ENCODE measurements around the gene YIF1A. TPM values are rescaled to one million over a fixed set of nuclear protein-coding genes. Genes with fewer than 3 reads are reported as not detected.

Gene YIF1A
- total RNA-seq, 4 donors from 2014 or later = 39.4 to 79.3 (median 64.5) TPM

DNA sequence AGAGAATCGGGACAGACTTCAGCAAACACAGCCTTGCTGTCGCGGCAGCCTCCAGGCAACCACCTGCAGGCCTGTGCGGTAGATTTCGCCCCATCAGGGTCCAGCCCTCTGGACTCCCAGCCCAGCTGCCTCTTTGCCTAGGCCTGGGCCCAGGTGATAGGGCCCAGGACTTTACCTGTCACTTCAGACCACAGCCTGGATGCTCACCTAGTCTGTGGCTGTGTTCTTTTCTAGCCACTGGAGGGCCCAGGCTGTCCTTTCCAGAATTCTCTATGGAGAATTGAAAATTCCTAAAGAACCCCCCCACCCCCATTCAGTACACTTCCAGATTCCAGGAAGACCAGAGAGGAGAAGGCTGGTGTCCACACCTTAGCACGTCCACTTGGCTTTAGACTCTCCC lies 51.1 kb downstream of the YIF1A start:
- Histone ChIP-seq H3K4me3 (no peak overlapping the region), H3K36me3 (peaks cover 0 to 100% of the 10 kb centered on the region in 2 donors)

DNA sequence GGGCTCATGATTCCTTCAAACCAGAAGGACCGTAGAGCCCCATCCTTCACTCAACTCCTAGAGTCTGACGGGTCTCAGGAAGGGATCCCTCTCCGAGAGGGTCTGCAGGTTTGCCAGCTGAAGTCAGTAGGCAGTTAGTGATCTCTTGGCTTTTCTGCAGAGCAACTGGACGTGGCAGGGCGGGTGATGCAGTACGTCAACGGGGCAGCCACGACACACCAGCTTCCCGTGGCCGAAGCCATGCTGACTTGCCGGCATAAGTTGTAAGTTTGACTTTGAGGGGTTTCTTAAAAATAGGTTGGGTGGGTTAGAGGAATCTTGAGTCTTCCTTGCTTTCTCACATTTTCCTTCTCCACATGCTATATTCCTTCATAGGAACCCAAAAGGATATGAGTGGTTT lies 53.8 kb downstream of the YIF1A start:
- Histone ChIP-seq H3K27me3 (no peaks in the 10 kb centered on the region), H3K9me3 (no peaks in the 10 kb centered on the region), H3K27ac (no peak overlapping the region), H3K36me3 (peaks cover 0 to 100% of the 10 kb centered on the region in 2 donors), H3K4me3 (no peak overlapping the region), H3K4me1 (no peaks in the 10 kb centered on the region)
- WGBS, 2 donors (ENCODE audit: low coverage in 1 of 2) = 49 to 88% methylated on average over 3 of the region's 11 CpGs
- no peak for ATAC-seq
- TF ChIP-seq, protein P1, sequence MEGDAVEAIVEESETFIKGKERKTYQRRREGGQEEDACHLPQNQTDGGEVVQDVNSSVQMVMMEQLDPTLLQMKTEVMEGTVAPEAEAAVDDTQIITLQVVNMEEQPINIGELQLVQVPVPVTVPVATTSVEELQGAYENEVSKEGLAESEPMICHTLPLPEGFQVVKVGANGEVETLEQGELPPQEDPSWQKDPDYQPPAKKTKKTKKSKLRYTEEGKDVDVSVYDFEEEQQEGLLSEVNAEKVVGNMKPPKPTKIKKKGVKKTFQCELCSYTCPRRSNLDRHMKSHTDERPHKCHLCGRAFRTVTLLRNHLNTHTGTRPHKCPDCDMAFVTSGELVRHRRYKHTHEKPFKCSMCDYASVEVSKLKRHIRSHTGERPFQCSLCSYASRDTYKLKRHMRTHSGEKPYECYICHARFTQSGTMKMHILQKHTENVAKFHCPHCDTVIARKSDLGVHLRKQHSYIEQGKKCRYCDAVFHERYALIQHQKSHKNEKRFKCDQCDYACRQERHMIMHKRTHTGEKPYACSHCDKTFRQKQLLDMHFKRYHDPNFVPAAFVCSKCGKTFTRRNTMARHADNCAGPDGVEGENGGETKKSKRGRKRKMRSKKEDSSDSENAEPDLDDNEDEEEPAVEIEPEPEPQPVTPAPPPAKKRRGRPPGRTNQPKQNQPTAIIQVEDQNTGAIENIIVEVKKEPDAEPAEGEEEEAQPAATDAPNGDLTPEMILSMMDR (IDR thresholded peaks at IDR 0.05) = no peak
- TF ChIP-seq EP300 (IDR thresholded peaks at IDR 0.05) (no peak), POLR2A (IDR thresholded peaks at IDR 0.05) (no peak), POLR2AphosphoS5 (IDR thresholded peaks at IDR 0.05) (no peak)

More for the DNA sequence above, 51.1 kb downstream of the YIF1A start:
- H3K4me1 ChIP-seq = no peaks in the 10 kb centered on the region
- no peak for ATAC-seq
- H3K27me3 ChIP-seq = no peaks in the 10 kb centered on the region
- no peak overlapping the region for H3K27ac ChIP-seq
- WGBS, 2 donors (ENCODE audit: low coverage in 1 of 2) = 83 to 87% methylated on average over 5 to 6 of the region's 6 CpGs
- TF ChIP-seq EP300 (IDR thresholded peaks at IDR 0.05) = no peak
- no peaks in the 10 kb centered on the region for H3K9me3 ChIP-seq

Other genes starting within 250 kb of the YIF1A start
- gene GAL3ST3, start 240.0 kb downstream of the YIF1A start, total RNA-seq = 1 to 10 TPM; 1.2 to 7.8 (median 2.2) TPM
- gene SF3B2, start 236.8 kb downstream of the YIF1A start, total RNA-seq = 100 to 1,000 TPM; 113 to 179 (median 160) TPM
- 10 to 100 TPM; 32.7 to 81.8 (median 38.2) TPM for gene PACS1, start 218.9 kb downstream of the YIF1A start, total RNA-seq
- gene KLC2, start 31.4 kb downstream of the YIF1A start, total RNA-seq = 10 to 100 TPM; 24.6 to 49.6 (median 34.2) TPM
- gene RAB1B, start 20.5 kb downstream of the YIF1A start, total RNA-seq = 100 to 1,000 TPM in 3 of 4 donors, 10 to 100 TPM in 1; 99.3 to 162 (median 115) TPM
- gene CNIH2, start 11.0 kb downstream of the YIF1A start, total RNA-seq = 1 to 10 TPM in 1 of 4 donors, not detected in 3; 1.1 TPM
- gene TMEM151A, start 2.8 kb upstream of the YIF1A start, total RNA-seq = under 1 TPM in 1 of 4 donors, not detected in 3; 0.66 TPM
- 10 to 100 TPM; 23.1 to 68.2 (median 27.0) TPM for gene CD248, start 27.9 kb upstream of the YIF1A start, total RNA-seq
- gene RIN1, start 47.3 kb upstream of the YIF1A start, total RNA-seq = 1 to 10 TPM; 3.8 to 9.3 (median 4.7) TPM
- gene BRMS1, start 56.0 kb upstream of the YIF1A start, total RNA-seq = 10 to 100 TPM; 26.6 to 44.2 (median 35.5) TPM
- 10 to 100 TPM; 39.7 to 62.0 (median 47.6) TPM for gene B4GAT1, start 58.5 kb upstream of the YIF1A start, total RNA-seq
- gene SLC29A2, start 82.6 kb upstream of the YIF1A start, total RNA-seq = 1 to 10 TPM in 2 of 4 donors, under 1 TPM in 2; 0.27 to 3.2 (median 1.2) TPM
- 1 to 10 TPM in 1 of 4 donors, under 1 TPM in 2, not detected in 1; 0.27 to 2.6 (median 0.93) TPM for gene NPAS4, start 131.9 kb upstream of the YIF1A start, total RNA-seq
- gene MRPL11, start 149.7 kb upstream of the YIF1A start, total RNA-seq = 10 to 100 TPM; 36.3 to 48.1 (median 45.6) TPM
- gene PELI3, start 177.8 kb upstream of the YIF1A start, total RNA-seq = 10 to 100 TPM; 20.5 to 43.9 (median 29.9) TPM
- gene DPP3, start 191.3 kb upstream of the YIF1A start, total RNA-seq = 10 to 100 TPM; 11.5 to 35.3 (median 22.4) TPM
- gene BBS1, start 221.5 kb upstream of the YIF1A start, total RNA-seq = 10 to 100 TPM; 49.2 to 95.1 (median 82.9) TPM